Pancreas (tissue), 10 donors: ENCODE results near the gene RERE. TPM values are rescaled to one million over a fixed set of nuclear protein-coding genes. Genes with fewer than 3 reads are reported as not detected.
"Not testable (repeated sequence)": the region's sequence is repeated elsewhere in the genome, so short reads cannot be mapped to it uniquely, and the experiment has no call there.

Source experiments
- ATAC-seq, 4 donors: fragments of 200-7000 bp; cut with Tn5 transposase; one replicate each; pipeline versions ENCODE4 v1.8.0 to v1.9.1; 2020; ENCODE audit warnings: mild to moderate bottlenecking in 4 of 4, moderate library complexity in 4 of 4
- DNase-seq, 6 donors: peaks; one replicate each; pipeline ENCODE4 v3.0.0-alpha.2; 2020
- FAIRE-seq: peaks from 2 replicates; lab custom pipeline; 2012; peaks lifted over from hg19 to GRCh38; lab: Jason Lieb, UNC
- H3K27ac ChIP-seq, 4 donors: fragments of 200-600 bp; sonication (generic); 1 replicate in 3 of 4; 2 replicates in 1 of 4; pipeline versions ENCODE4 v1.5.0 to v1.8.0; 2020
- H3K27me3 ChIP-seq, 4 donors: fragments of 200-600 bp; one replicate each; pipeline ENCODE4 v1.8.0; 2021
- H3K36me3 ChIP-seq, 3 donors: fragments of 200-600 bp; sonication (generic) in 1 of 3; one replicate each; pipeline versions ENCODE4 v1.5.0 to v1.8.0; 2020 to 2021
- H3K4me1 ChIP-seq, 3 donors: fragments of 200-600 bp; one replicate each; pipeline ENCODE4 v1.8.0; 2021
- H3K4me3 ChIP-seq, 4 donors: fragments of 200-600 bp; sonication (generic) in 2 of 4; one replicate each; pipeline versions ENCODE4 v1.5.0 to v1.8.0; 2020 to 2021
- H3K9me3 ChIP-seq, 4 donors: fragments of 200-600 bp; one replicate each; pipeline ENCODE4 v1.8.0; 2021
- CTCF ChIP-seq, 4 donors: fragments of 200-600 bp; sonication (generic) in 3 of 4; IDR thresholded peaks; one replicate each; pipeline versions ENCODE4 v1.5.0 to v1.8.0; 2021; ENCODE audit warnings: antibody characterized with exemption in 4 of 4
- whole genome bisulfite sequencing, 2 donors: extraction: QIAGEN DNeasy Blood & Tissue Kit; methylation state at CpG; one replicate each; pipeline ENCODE4 v1.1.7; 2013; 5-methylcytosine and 5-hydroxymethylcytosine counted together
- intact Hi-C, 3 donors: fragments of 100-400 bp; cut with DNase I; formaldehyde crosslinking; loops; one replicate each; pipeline versions ENCODE4 v1.11.1 to v1.14.2; 2022
- polyA plus RNA-seq, 2 donors: library from polyadenylated mRNA; stranded (reverse); fragments of 200-250 nt; gene quantifications; one replicate each; pipeline ENCODE4 v1.2.3, GENCODE V29; 2013
- total RNA-seq, 6 donors: library from RNA; stranded (reverse); fragmentation: NEBNext Ultra II Directional in 4 of 6; extraction: Animal tissue kit (Norgen Biotek cat#: 25700) in 4 of 6; gene quantifications; one replicate each; pipeline versions ENCODE4 v1.2.1 to v1.2.4, GENCODE V29; 2021 to 2023
- donor health status: healthy with polysubstance abuse.
- donor health status: DM: no; HTN: no; CAD: no; lungs with moderate emphysema.
- donor health status: DM: no; HTN: no; CAD: no.
- donor health status: control.
- donor health status: control.
- donor health status: Bipolar disorder and iron deficiency.
- donor health status: DM: yes; HTN: yes; CAD: no.
- donor health status: DM: no; HTN: no; CAD: no.
- donor health status: DM: no; HTN: no; CAD: no.
- donor health status: DM: yes; HTN: yes; CAD: no.

RERE gene
- total and polyA plus RNA-seq, 8 donors: 27.0 to 76.7 (median 50.7) TPM

- H3K4me1 ChIP-seq: no peaks in the 10 kb centered on the region
- TF ChIP-seq CTCF (IDR thresholded peaks at IDR 0.05): no peak
- no peaks in the 10 kb centered on the region for H3K36me3 ChIP-seq
- H3K9me3 ChIP-seq: no peaks in the 10 kb centered on the region
- H3K4me3 ChIP-seq: no peak overlapping the region
- FAIRE-seq (no peak), DNase-seq (no peak), ATAC-seq (no peak)
- H3K27ac ChIP-seq: no peak overlapping the region
- H3K27me3 ChIP-seq: no peaks in the 10 kb centered on the region
- WGBS, 2 donors: 96 to 97% methylated on average over 2 of the region's 2 CpGs
- intact Hi-C loops: no loop called here
These were observed 313.6 kb downstream of the RERE start for GRCh38 chr1:8503842-8504241.

GRCh38 chr1:8502949-8503348, 314.5 kb downstream of the RERE start:
- H3K4me3 ChIP-seq, H3K9me3 ChIP-seq, intact Hi-C loops, H3K36me3 ChIP-seq, H3K27me3 ChIP-seq, ATAC-seq, H3K27ac ChIP-seq, FAIRE-seq, H3K4me1 ChIP-seq, DNase-seq: not testable (repeated sequence)
- WGBS, 2 donors: 85 to 89% methylated on average over 4 of the region's 4 CpGs

- H3K27ac ChIP-seq: no peak overlapping the region
- FAIRE-seq: no peak
These were observed 320.1 kb downstream of the RERE start for GRCh38 chr1:8497210-8497819.

GRCh38 chr1:8496473-8496872, 321.0 kb downstream of the RERE start:
- 82 to 83% methylated on average over 8 of the region's 8 CpGs for WGBS, 2 donors
- FAIRE-seq (no peak), DNase-seq (no peak), ATAC-seq (no peak)
- no peak overlapping the region for H3K27ac ChIP-seq
- no peaks in the 10 kb centered on the region for H3K4me1 ChIP-seq
- H3K4me3 ChIP-seq: no peak overlapping the region
- H3K9me3 ChIP-seq: no peaks in the 10 kb centered on the region
- H3K27me3 ChIP-seq: no peaks in the 10 kb centered on the region
- H3K36me3 ChIP-seq: peaks cover 0 to 17% (median 9%) of the 10 kb centered on the region in 3 donors
- intact Hi-C loops: no loop called here
- no peak for TF ChIP-seq CTCF (IDR thresholded peaks at IDR 0.05)

More at GRCh38 chr1:8497210-8497819, 320.1 kb downstream of the RERE start:
- no peak for TF ChIP-seq CTCF (IDR thresholded peaks at IDR 0.05)
- intact Hi-C loops: no loop called here
- no peaks in the 10 kb centered on the region for H3K27me3 ChIP-seq
- no peak overlapping the region for H3K4me3 ChIP-seq
- H3K36me3 ChIP-seq: peaks cover 0 to 17% (median 9%) of the 10 kb centered on the region in 3 donors
- no peaks in the 10 kb centered on the region for H3K4me1 ChIP-seq
- ATAC-seq (peak in 3 of 4 donors; percentile 13 to 73 (median 37)), DNase-seq (no peak)
- H3K9me3 ChIP-seq: no peaks in the 10 kb centered on the region
- WGBS, 2 donors: 84 to 85% methylated on average over 3 of the region's 3 CpGs

- FAIRE-seq (no peak), DNase-seq (no peak), ATAC-seq (no peak)
- WGBS, 2 donors: 85 to 96% methylated on average over 6 of the region's 6 CpGs
- Histone ChIP-seq H3K9me3 (no peaks in the 10 kb centered on the region), H3K27me3 (no peaks in the 10 kb centered on the region), H3K27ac (no peak overlapping the region), H3K4me1 (no peaks in the 10 kb centered on the region), H3K36me3 (peaks cover 0 to 17% (median 9%) of the 10 kb centered on the region in 3 donors), H3K4me3 (no peak overlapping the region)
- intact Hi-C loops: no loop called here
- TF ChIP-seq CTCF (IDR thresholded peaks at IDR 0.05): no peak
These were observed 321.5 kb downstream of the RERE start for GRCh38 chr1:8495928-8496401.
